Measurements from ENCODE around the gene SMPD4.
"Not testable (repeated sequence)": the region's sequence is repeated elsewhere in the genome, so short reads cannot be mapped to it uniquely, and the experiment has no call there.

SMPD4 gene

DNA sequence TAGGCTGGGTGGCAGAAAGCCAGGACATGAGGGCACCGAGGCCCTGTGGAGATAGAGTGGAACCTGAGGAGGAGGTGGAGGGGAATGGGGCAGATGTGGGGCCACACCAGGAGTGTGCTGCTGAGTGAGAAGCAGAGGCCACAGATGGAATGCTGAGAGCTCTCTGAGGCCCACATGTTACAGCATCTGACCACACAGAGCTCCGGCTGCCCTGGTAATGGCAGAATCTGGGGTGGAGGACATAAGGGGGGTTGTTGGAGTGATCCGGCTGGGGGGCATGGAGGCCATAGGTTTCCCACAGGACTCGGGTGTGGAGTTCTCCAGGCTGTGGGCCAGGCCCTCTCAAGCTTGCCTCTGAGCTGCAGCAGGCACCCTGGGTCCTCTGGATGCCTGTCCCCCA, 4.5 kb upstream of the SMPD4 start:
- no peak for DNase-seq

DNA sequence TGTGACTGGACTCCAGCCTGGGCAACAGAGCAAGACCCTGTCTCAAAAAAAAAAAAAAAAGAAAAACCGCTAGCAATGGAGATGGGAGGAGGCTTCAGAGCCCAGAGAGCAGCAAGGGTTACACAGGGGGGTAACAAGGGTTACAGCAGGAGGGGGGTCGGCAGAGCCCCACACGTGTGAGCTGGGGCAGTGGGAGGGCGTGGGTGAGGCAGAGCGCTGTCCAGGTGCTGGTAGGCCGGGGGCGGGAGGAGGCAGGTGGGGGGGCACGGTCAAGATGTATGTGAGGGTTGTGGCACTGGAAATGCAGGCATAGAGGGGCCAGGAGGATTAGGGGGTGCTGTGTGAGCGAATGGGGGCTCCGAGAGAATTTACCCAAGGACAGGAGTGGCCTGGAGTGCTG, 4.0 kb upstream of the SMPD4 start:
- DNase-seq = no peak

DNA sequence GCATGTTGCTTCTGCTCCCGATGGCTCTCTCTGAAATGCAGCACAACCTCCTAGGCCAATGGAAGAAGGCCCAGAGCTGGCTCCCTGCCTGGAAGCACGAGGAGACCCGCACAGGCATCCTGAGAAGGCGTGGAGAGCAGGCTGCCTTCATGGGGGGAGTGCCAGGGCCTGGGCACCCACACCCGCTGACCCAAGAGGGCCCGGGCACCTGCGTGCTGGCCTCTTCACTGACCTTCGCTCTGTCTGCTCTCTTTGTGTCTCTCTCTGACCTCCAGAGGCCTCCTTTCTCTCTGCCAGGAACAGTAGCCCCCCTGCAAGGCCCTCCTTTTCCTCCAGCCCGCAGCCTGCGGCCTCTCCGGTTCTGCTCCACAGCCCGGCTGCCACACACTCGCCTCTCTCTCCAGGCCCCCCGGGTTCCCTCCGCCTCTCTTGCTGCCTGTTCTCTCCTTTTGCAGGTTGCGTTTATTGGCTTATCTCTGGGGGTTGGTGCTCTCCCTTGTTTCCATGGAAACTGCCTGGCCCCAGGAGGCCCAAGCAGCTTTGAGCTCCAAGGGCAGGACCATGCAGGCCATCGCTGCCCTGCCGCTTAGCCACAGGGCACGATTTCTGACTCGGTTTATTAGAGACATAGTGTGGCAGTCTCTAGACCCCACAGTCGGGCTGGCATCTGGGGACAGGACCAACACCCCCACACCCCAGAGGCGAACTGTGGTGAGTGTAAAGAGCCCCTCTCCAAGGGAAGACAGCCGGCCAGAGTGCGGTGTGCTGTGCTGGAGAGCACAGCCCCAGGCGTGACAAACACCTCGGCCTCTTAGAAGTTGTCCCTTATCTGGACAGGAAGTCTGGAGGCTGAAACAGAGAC, 2.3 kb upstream of the SMPD4 start:
- no peak for DNase-seq

DNA sequence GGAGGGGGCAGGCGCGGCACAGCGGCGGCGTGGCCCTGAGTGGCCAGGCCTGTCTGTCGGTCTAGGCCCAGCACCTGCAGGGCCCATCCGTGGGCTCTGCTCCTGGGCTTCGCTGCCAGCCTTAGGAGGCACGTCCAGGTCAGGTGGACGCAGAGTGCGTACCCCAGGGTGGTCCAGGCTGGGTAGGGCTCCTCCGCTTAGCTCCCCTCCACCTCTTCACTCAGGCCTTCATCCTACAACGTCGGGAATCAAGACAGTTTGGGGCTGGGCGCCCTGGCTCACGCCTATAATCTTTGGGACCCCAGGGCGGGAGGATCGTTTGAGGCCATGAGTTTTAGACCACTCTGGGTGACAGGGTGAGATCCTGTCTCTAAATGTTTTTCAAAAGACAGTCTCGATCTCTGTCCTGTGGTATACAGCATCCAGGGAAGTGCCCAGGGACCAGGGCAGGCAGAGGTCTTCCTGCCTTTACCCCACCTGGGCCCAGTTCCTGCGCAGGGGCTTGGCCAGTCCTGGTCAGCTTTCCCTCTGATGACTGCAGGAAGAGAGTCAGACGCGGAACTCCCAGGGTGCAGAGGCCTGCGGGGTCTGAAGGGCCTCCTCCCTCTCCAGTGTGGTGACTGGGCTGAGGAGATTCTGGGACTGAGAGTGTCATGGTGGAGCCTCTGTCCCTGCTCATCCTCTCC, 1.6 kb upstream of the SMPD4 start:
- peak; percentile 32 for DNase-seq

DNA sequence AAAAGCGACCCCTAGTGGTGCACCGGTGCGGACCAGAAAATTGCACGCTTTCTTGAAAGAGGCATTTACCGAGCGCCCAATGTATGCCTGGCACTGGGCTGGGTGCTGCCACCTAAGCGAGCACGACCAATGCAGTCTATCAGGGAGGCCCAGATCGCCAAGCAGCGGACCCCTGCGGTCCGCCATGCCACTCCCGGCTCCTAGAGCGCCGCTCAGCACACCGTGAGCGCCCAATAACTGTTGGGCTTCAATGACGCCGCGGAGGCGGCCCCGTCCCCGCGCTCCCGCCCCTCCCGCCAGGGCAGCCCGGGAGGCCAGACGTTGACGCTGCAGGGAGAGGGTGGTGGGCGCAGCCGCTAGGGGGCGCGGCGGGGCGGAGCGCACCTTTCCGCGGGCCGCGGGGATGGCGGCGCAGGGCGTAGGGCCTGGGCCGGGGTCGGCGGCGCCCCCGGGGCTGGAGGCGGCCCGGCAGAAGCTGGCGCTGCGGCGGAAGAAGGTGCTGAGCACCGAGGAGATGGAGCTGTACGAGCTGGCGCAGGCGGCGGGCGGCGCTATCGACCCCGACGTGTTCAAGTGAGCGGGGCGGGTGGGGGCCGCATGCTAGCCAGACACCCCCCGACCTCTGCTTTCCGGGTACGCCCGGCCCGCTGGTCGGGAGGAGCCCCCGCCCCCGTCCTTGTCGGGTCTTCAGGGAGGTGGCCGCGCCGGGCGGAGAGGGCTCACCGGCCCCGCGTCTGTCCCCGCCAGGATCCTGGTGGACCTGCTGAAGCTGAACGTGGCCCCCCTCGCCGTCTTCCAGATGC, 679 bp upstream of the SMPD4 start, which contains the start of gene MZT2B:
Gene MZT2B, plus strand, starts transcription at position 383 of the 803 bp plus-strand sequence. Its CDS starts 21 bp downstream, at position 404.
- peak; percentile 91 for DNase-seq

DNA sequence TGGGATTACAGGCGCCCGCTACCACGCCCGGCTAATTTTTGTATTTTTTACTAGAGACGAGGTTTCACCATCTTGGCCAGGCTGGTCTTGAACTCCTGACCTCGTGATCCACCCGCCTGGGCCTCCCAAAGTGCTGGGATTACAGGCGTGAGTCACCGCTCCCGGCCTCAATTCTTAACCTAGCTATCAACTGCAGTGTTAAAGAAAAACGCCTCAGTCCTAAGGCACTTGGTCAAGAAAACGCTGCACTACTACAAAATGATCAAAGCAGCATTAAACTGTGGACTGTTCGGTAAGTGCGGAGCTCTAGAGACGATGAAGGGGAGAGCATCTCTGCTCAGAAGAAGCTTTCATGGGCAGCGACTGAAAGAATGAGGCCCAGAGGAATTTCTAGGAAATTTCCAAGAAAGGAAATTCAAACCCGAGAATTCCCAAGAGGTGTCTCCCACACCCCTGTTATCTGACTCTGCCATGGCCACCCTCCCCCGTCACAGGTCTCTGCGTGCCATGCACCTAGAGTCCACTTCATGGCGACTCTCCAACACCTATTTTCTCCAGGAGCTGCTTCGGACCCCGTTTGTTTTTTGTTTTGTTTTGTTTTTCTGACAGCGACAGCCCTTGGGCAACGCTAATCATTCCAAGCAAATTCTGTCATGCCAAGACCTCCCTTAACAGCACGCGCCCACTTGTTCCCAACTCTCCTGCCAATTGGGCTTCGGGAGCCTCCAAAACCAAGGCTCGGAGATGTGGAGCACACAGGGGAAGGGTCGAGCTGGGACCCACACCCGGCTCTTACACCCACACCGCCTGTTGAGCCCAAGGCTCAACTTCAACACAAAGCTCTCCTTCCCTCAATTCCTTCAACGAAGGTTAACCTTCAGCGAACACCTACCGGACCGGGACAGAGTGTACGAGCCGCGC, 738 bp downstream of the SMPD4 start:
- DNase-seq = not testable (repeated sequence)

DNA sequence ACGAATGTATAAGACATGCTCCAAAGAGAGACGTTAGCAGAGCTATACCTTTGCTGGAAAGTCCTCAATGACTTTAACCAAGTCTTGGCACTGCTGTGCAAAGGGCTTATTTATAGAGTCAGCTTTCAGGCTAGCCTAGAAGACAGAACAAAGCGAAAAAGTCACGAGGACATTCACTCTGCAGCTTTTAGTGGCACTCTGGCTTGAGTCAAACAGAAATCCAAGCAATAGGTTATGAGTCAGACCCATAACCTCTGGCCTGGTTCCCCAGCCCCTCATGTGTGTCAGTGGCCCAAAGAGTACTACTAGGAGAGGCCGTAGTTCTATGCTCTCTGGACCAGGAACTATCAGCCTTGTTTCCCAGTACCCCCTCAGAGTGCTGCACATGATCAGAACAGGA, 6.5 kb downstream of the SMPD4 start:
- DNase-seq = not testable (repeated sequence)

DNA sequence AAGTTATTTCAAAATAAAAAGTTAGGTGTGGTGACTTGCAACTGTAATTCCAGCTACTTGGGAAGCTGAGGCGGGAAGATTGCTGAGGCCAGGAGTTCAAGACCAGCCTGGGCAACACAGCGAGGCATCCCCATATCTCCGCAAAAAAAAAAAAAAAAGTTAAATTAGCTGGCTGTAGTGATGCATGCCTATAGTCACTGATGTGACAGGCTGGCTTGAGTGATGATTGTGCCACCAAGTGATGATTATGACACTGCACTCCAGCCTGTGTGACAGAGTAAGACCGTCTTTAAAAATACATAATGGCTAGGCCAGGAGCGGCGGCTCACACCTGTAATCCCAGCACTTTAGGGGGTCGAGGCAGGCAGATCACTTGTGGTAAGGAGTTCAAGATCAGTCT, 11.5 kb downstream of the SMPD4 start:
- DNase-seq = no peak

DNA sequence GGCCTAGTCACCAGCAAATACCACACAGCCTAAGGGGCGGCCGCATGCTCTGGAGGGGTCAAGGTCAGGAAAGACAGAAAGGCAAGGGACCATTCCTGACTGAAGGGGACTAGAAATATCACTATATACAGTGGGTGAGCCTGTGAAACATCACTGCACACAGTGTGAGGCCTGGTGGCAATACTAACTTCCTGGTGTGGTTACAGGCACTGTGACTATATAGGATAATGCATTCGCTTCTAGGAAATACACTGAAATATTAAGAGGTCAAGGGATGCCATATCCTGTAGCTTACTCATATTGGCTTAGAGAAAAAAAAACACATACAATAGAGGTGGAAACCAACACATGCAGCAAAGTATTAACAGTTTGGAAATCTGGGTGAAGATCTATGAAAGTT, 12.2 kb downstream of the SMPD4 start:
- not testable (repeated sequence) for DNase-seq

DNA sequence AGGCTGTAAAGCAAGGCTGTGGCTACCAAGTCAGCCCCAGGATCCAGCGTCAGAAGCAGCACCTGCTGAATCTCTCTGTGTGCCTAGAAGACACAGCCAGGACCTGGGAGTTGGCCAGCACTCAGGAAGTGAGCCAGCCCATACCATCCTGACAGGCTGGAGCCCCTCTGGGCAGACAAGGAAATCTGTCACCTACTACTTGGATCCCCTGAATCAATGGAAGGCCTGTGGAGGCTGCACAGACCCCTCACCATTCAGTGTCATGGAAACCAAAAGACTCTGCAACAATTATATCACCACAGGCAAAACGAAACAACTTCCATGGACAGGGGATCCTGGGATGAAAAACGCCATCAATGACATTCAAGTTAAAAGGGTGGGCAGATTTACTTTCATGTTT, 14.8 kb downstream of the SMPD4 start:
- not testable (repeated sequence) for DNase-seq

DNA sequence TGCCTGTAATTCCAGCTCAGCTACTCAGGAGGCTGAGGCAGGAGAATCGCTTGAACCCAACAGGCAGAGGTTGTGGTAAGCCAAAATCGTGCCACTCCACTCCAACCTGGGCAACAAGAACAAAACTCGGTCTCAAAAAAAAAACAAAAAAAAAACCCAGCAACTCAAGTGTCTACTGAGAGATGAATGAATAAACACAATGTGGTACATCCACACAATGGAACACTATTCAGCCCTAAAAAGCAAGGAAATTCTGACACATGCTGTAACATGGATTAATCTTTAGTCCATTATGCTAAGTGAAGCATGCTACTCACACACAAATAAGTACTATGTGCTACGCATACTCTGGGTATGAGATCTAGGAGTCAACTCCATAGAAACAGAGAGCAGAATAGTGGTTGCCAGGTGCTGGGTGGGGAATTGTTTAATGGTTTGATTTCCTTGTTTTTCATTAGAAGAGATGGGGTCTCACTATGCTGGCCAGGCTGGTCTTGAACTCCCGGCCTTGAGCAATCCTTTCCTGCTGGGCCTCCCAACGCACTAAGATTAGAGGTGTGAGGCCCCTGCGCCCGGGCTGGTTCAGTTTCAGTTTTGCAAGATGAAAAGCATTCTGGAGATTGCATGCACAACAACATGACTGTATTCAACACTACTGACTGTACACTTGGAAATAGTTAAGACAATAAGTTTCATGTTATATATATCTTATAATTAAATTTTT, 15.9 kb downstream of the SMPD4 start:
- DNase-seq = no peak

DNA sequence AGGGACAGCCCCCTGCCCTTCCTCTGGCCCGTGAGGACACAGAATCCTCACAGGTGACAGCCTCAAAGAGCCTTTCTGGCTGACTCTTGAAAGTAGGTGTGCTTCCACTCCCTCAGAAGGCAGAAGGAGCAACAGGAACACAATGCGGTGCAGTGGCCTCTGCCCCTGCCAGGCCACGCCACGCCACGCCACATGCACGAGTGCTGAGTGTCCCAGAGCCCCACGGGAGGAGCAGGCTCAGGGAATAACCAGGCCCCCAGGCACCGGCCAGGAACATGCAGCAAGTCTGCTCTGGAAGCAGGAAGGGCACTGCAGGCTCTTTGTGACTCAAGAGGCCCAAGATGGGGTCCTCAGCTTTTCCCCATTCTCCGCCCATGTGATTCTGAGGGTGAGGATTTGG, 18.4 kb downstream of the SMPD4 start:
- DNase-seq = no peak

DNA sequence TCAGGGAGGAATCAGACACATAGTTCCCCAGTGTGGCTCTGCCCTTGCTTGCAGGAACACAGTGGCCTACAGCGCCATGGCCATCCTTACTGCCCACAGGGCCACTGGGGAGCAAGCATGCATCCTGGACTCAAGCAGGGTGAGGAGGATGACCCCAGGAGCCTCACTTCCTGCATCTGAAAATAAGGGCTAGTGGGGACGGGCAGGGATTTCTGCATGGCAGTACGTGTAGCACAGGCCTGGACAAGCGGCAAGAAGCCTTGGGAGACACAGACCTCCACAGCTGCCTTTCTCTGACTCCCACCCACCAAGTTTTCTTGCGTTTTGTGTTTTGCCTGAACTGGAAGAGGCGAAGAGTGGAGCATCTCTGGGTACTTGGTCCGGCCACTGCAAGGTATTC, 18.9 kb downstream of the SMPD4 start:
- not testable (repeated sequence) for DNase-seq

DNA sequence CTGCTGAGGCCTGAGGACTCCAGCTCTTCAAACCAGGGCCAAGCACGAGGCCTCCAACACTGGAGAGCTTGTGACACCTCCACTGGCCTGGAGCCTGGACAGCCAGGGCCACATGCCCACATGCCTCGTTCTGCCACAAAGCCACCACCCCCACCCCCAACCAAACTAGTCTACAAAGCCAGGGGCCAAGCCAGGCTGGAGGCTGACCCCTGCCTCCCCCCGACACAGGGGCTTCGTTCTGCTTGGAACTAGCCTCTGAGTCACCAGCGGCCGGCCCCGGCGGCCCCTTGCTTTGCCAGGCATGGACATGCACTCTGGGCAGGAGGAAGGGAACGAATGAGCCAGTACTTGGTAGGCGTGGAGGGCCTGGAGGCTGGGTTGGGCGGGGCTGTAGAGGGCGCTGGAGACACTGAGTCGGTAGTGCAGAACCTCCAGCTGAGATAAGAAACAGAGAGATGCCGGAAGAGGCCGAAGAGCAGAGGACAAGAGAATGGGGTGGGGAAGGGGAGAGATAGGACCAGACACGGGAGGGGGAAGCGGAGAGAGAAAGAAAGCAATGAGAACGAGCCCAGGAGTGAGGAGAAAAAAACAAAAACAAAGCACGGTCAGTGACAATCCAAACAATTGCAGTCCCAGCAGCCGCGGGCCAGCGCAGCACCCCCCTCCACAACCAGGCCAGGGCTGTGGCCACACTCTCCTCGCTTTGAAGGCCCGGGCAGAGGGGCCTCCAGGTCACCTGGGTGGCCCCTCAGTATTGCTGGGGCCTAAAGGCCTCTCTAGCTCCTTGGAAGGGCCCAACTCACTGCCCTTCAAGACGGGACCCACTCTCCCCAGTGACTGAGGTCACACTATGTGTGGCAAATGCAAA, 20.3 kb downstream of the SMPD4 start:
- DNase-seq = not testable (repeated sequence)

DNA sequence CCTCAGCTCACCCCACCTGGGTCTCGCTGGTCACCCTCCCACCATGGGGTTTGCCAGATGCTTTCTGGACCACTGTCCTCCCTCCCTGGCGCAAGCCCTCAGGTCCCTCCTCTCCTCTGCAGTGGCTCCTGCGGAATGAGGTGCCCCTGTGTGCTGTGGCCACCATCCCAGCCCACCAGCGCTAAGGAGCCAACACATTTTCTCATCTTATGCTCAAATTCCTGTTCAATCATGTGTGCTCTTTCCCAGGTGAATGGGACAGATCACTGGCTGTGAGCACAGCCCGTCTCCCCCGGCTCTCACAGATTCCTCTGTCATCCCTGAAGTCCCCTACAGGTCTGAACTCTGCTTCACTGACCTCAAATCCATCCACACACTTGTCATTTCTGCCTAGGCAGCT, 21.3 kb downstream of the SMPD4 start:
- DNase-seq = no peak

DNA sequence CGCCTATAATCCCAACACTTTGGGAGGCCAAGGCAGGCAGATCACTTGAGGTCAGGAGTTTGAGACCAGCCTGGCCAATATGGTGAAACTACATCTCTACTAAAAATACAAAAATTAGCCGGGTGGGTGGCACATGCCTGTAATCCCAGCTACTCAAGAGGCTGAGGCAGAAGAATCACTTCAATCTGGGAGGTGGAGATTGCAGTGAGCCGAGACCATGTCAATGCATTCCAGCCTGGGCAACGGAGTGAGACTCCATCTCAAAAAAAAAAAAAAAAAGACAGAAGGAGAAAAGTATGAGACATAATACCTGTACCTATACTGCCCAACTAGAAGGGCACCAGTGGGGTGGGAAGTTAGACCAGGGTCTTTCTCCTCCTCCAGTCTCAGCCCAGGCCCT, 22.0 kb downstream of the SMPD4 start:
- DNase-seq = not testable (repeated sequence)

DNA sequence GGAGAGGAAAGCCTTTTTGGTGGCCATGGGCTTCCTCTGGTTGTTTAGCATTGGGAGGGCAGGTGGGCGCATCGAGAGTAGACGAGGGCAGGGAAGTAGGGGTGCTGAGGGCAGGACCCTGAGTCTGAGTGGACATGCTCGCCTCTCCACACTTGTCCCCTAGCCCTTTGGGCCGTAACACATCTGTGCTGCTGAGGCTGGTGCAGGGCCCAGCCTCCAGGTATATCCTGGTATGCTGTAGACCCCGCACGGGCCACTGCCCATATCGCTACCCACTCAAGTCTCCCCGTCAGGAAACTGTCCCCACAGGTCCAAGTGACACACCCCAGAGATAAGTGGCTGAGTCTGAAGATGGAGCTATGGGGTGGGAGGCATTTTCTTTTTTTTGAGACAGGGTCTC, 22.8 kb downstream of the SMPD4 start:
- DNase-seq = no peak

DNA sequence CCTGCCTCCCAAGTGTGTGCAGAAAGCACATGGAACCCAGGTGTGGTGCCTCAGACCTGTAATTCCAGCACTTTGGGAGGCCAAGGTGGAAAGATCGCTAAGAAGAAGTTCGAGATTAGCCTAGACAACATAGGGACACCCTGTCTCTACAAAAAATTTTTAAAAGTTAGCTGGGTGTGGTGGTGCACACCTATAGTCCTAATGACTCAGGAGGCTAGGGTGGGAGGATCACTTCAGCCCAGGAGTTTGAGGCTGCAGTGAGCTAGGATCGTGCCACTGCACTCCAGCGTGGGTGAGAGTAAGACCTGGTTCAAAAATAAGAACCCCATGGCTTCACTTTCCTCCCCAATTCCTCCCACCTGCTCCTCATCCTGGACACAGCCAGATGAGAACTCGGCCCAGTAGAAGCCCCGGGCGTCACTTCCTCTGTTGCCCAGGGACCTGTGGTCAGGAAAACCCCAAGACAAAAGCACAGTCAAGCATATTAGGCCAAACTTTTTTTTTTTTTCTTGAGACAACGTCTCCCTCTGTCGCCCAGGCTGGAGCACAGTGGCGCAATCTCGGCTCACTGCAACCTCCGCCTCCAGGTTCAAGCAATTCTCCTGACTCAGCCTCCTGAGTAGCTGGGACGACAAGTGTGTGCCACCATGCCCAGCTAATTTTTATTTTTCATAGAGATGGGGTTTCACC, 23.4 kb downstream of the SMPD4 start:
- not testable (repeated sequence) for DNase-seq

DNA sequence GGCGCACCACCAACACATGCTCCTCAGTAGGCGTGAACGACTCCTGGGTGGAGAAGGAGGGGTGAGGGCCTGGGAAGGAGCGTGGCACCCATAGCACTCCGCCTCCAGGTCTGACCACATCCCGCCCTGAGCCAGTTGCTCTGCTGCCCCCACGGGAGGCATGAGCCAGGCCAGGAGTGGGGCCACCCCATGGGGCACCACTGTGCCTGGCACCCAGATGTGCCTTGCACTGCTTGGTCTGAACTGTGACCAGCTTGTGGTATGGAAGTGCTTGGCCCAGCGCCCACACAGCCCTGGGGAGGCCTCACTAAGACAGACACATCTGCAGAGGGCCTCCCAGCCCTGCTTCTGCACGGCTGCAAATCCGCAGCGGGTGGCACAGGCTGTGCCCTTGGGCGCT, 24.0 kb downstream of the SMPD4 start:
- DNase-seq = not testable (repeated sequence)

DNA sequence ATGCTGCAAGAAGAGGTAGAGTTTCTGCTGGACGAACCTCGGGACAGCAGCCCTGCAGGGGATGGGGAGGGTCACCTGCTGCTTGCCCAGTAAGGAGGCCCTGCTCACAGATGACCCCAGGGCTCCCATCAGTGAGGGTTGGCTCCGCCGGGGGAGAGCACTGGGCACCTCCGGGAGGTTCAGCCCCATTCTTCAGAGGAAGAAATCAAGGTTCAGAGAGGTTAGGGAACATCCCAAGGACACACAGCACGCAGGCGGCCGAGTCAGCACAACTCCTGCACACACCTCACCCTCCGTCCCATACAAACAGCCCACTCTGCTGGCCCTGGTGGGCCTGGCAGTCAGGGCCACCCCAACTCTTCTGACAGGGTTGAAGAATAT, 24.8 kb downstream of the SMPD4 start:
- DNase-seq = no peak
